Suprapubic skin (tissue), 4 donors: ENCODE results near the gene ASIC4. TPM values are rescaled to one million over a fixed set of nuclear protein-coding genes. Genes with fewer than 3 reads are reported as not detected.

Experiments used
- DNase-seq, 2 donors: peaks; one replicate each; pipeline ENCODE4 v3.0.0-alpha.2; 2019; ENCODE audit warnings: low spot score in 2 of 2
- H3K27ac ChIP-seq: fragments of 200-600 bp; sonication (generic); one replicate; pipeline ENCODE4 v1.5.1; 2019
- H3K27me3 ChIP-seq: fragments of 200-600 bp; sonication (generic); one replicate; pipeline ENCODE4 v1.5.1; 2019
- H3K36me3 ChIP-seq: fragments of 200-600 bp; sonication (generic); one replicate; pipeline ENCODE4 v1.5.1; 2019
- H3K4me1 ChIP-seq: fragments of 200-600 bp; sonication (generic); one replicate; pipeline ENCODE4 v1.5.1; 2019
- H3K4me3 ChIP-seq: fragments of 200-600 bp; sonication (generic); one replicate; pipeline ENCODE4 v1.5.1; 2019; ENCODE audit warnings: mild to moderate bottlenecking
- H3K9me3 ChIP-seq: fragments of 200-600 bp; sonication (generic); one replicate; pipeline ENCODE4 v1.5.1; 2019
- CTCF ChIP-seq, 2 donors: fragments of 200-600 bp in 1 of 2; fragments of 450-650 bp in 1 of 2; sonication (generic) in 1 of 2; IDR thresholded peaks; one replicate each; pipeline ENCODE4 v1.5.1; 2016 to 2019; ENCODE audit warnings: antibody characterized with exemption in 2 of 2, mild to moderate bottlenecking in 1 of 2, moderate library complexity in 1 of 2
- EP300 ChIP-seq: sonication (generic); formaldehyde crosslinking; IDR thresholded peaks from one replicate; pipeline ENCODE4 v1.6.1; 2017; ENCODE audit warnings: antibody characterized with exemption
- POLR2A ChIP-seq, 2 donors: fragments of 450-650 bp; IDR thresholded peaks; one replicate each; pipeline ENCODE4 v1.6.1; 2017; ENCODE audit warnings: antibody characterized with exemption in 2 of 2, mild to moderate bottlenecking in 2 of 2, moderate library complexity in 2 of 2
- POLR2AphosphoS5 ChIP-seq, 3 donors: sonication (generic); formaldehyde crosslinking; IDR thresholded peaks; one replicate each; pipeline ENCODE4 v1.6.1; 2017; ENCODE audit warnings: antibody characterized with exemption in 3 of 3
- WGBS: methylation state at CpG from one replicate; pipeline ENCODE4 v1.1.5; 2018; 5-methylcytosine and 5-hydroxymethylcytosine counted together
- total RNA-seq, 4 donors: library from RNA; depleted of rRNA; stranded (reverse); fragments of >200 nt; gene quantifications; one replicate each; pipeline ENCODE4 v1.1.0, GENCODE V29; 2016

ASIC4 gene
- total RNA-seq, 4 donors from 2014 or later, result not detected

GRCh38 chr2:219494952-219495530, 19.2 kb upstream of the ASIC4 start:
- H3K4me3 ChIP-seq, result no peak overlapping the region
- DNase-seq, result no peak
- TF ChIP-seq EP300 (no peak), POLR2AphosphoS5 (IDR thresholded peaks at IDR 0.05) (no peak), CTCF (IDR thresholded peaks at IDR 0.05) (peak in 1 of 2 donors; percentile 23), POLR2A (IDR thresholded peaks at IDR 0.05) (no peak)
- no peaks in the 10 kb centered on the region for H3K9me3 ChIP-seq
- peaks cover 48% of the 10 kb centered on the region for H3K27me3 ChIP-seq
- H3K27ac ChIP-seq, result no peak overlapping the region
- 18% methylated on average over 10 of the region's 10 CpGs for WGBS
- H3K36me3 ChIP-seq, result no peaks in the 10 kb centered on the region
- H3K4me1 ChIP-seq, result peaks cover 33% of the 10 kb centered on the region

GRCh38 chr2:219495531-219496122, 18.7 kb upstream of the ASIC4 start:
- Histone ChIP-seq H3K27ac (no peak overlapping the region), H3K36me3 (no peaks in the 10 kb centered on the region), H3K27me3 (peaks cover 48% of the 10 kb centered on the region), H3K4me1 (peaks cover 33% of the 10 kb centered on the region), H3K9me3 (no peaks in the 10 kb centered on the region), H3K4me3 (no peak overlapping the region)
- peak in 1 of 2 donors; percentile 28 for TF ChIP-seq CTCF (IDR thresholded peaks at IDR 0.05)
- no peak for TF ChIP-seq POLR2A (IDR thresholded peaks at IDR 0.05)
- no peak for DNase-seq
- whole genome bisulfite sequencing, result 3% methylated on average over 4 of the region's 14 CpGs

- no peak overlapping the region for H3K4me3 ChIP-seq
- 42% methylated on average over 12 of the region's 20 CpGs for WGBS
- H3K9me3 ChIP-seq, result no peaks in the 10 kb centered on the region
- H3K27ac ChIP-seq, result no peak overlapping the region
- no peak for DNase-seq
- no peaks in the 10 kb centered on the region for H3K36me3 ChIP-seq
- TF ChIP-seq POLR2AphosphoS5 (IDR thresholded peaks at IDR 0.05) (no peak), CTCF (IDR thresholded peaks at IDR 0.05) (no peak)
- peaks cover 48% of the 10 kb centered on the region for H3K27me3 ChIP-seq
- H3K4me1 ChIP-seq, result peaks cover 33% of the 10 kb centered on the region
Measured at GRCh38 chr2:219496247-219496824, 17.9 kb upstream of the ASIC4 start.

- TF ChIP-seq EP300, result no peak
- TF ChIP-seq POLR2AphosphoS5 (IDR thresholded peaks at IDR 0.05), result no peak
- TF ChIP-seq POLR2A (IDR thresholded peaks at IDR 0.05), result no peak
- peak overlapping the region; percentile 79 for H3K4me3 ChIP-seq
- no peaks in the 10 kb centered on the region for H3K36me3 ChIP-seq
- H3K27me3 ChIP-seq, result peaks cover 48% of the 10 kb centered on the region
- H3K9me3 ChIP-seq, result no peaks in the 10 kb centered on the region
- H3K27ac ChIP-seq, result no peak overlapping the region
- DNase-seq, result no peak
- peaks cover 33% of the 10 kb centered on the region for H3K4me1 ChIP-seq
- WGBS, result 39% methylated on average over 30 of the region's 61 CpGs
Measured at GRCh38 chr2:219496825-219497494, 17.3 kb upstream of the ASIC4 start.

- TF ChIP-seq EP300 (no peak), POLR2A (IDR thresholded peaks at IDR 0.05) (peak in 1 of 2 donors; percentile 33)
- WGBS, result 7% methylated on average over 32 of the region's 59 CpGs
- Histone ChIP-seq H3K4me3 (peak overlapping the region; percentile 79), H3K9me3 (no peaks in the 10 kb centered on the region), H3K27ac (peak overlapping the region; percentile 86), H3K27me3 (peaks cover 45% of the 10 kb centered on the region), H3K4me1 (peaks cover 33% of the 10 kb centered on the region), H3K36me3 (peaks cover 3% of the 10 kb centered on the region)
- peak; percentile 93 for DNase-seq
Measured at GRCh38 chr2:219497495-219498279, 16.6 kb upstream of the ASIC4 start.
